Stimulated activated CD4-positive, alpha-beta T cell treated with anti-CD3 and anti-CD28 coated beads, TNF-alpha, amount 100 ng/mL, for 48 hours (primary cell): ENCODE measurements around the gene TMED10.

Experiments used
- DNase-seq, 3 donors: peaks; one replicate each; pipeline ENCODE4 v3.0.0-alpha.2; 2020; ENCODE audit warnings: low read depth in 3 of 3

The TMED10 gene

DNA sequence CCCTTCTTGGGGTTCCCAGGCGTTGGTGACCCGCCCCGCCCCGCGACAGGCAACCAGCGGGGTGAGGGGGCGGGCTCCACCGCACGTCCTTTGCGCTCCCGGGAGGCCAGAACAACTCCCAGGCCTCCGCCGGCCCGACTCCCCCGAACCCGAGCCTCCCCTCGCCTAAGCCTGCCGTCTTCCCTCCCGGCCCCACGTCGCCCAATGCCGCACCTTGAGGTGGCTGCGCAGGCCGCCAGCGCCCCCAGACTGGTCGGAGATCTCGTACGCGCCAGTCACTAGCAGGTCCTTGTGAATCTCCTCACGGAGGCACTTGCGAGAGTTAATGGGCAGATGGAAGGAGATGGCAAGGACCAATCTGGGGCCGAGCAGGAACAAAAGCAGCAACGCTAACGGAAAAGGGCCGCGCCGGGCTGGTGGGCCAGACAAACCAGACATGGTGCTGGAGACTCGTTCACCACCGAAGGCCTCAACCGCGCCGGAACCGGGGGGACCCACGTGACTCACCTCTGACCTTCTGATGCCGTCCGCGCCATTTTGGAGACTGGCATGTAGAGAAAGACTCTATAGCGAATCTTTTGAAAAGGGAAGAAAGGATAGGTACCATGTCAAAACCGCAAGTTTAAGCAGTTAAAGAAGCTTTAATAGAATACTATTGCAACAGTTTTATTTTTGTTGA lies at the start of gene TMED10:
TMED10 (minus strand) TSS at position 471 of the 679 bp plus-strand sequence; CDS start at position 438, 33 bp downstream.
- peak; percentile 82 to 86 (median 86) for DNase-seq

GRCh38 chr14:75224561-75224960 lies 48.1 kb upstream of the TMED10 start:
- DNase-seq = no peak

DNA sequence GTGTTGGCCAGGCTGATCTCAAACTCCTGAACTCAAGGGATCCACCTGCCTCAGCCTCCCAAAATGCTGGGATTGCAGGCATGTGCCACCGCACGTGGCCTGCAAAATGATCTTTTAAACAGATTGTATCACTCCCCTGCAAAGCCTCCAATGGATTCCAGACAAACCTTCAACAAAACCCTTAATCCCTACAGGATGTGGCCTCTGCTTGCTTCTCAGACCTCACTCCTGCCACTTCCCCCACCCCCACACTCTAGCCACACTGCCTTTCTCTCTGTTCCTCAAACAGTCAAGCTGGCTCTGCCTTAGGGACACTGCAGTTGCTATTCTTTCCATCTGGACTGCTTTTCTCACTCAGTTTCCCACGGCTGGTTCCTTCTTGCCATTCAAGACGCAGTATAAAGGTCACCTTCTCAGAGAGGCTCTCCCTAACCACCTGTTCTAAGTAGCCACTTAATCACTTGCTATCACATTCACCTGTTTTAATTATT lies 47.3 kb upstream of the TMED10 start:
- no peak for DNase-seq

DNA sequence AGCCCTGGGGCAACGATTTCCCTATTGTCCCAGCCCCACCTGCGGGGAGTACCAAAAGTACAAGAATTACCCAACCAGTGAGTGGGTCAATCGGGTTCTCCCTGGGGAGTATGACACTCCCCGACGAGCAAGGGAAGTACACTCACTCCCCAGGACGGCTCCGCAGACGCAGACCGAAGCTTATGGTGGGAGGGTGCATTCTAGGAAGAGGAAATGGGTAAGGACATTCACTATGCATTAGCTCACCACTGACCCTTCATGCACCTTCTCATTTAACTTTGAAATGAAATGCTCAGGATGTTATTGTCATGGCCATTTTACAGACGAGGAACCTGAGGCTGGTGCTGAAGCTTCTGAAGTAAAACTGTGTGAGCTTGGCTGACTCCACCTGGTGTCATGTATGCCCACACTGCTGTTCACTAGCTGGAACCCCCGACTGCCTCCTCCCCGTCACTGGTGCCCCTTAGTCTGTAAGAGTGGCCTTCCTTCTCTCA lies 45.8 kb upstream of the TMED10 start:
- no peak for DNase-seq

GRCh38 chr14:75221797-75222196 lies 45.4 kb upstream of the TMED10 start:
- DNase-seq = no peak

GRCh38 chr14:75220156-75220555 lies 43.7 kb upstream of the TMED10 start:
- no peak for DNase-seq

DNA sequence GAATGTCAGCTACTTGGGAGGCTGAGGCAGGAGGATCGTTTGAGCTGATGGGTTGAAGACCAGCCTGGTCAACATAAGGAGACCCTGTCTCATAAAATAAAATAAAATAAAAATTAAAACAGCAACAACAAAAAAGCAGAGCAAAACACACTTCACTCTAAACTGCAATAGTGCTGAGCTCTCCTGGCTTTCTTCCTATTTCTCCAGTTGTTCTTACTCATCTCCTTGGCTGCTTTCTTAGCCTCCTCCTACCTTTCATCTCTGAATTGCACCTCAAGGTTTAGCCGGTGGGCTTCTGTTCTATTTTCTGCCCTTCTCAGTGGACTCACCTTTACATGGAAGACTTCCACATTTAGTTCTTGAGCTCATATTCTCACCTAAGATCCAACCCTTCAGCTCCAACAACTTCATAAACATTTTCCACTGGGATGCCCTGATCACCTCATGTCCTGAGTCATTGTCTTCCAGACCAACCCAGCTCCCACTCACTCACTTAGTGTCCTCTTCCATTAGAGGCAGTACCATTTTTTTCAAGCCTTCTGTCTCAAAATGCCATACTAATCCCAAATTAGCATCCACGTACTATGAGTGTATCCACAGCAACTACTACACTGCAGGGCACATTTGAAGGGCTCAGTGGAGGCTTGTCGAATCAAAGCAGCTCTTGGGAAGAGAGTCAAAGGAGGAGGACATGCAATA lies 41.2 kb upstream of the TMED10 start:
- no peak for DNase-seq

DNA sequence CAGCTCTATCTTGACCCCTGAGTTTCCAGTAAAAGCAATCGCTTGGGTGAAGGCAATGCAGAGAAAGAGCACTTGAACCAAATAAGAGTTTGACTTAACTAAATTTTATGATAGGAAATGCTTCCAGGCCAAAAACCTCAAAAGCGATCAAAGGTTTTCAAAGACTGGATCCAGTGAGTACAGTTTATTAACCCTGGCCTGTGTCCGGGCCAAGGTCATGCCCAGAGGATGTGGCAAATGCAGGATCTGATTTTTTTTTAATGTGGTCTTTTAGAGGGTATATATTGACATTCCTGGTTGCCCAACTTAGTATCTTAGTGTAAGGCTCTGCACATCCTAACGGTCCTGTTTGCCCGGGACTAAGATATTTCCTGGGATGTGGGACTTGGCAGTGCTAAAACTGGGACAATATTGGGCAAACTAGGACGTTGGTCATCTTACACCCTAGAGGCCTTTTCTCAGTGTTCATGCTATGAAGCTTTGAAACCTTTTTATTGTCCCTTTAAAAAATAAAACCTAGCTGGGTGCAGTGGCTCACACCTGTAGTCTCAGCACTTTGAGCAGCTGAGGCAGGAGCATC lies 40.1 kb upstream of the TMED10 start:
- no peak for DNase-seq

DNA sequence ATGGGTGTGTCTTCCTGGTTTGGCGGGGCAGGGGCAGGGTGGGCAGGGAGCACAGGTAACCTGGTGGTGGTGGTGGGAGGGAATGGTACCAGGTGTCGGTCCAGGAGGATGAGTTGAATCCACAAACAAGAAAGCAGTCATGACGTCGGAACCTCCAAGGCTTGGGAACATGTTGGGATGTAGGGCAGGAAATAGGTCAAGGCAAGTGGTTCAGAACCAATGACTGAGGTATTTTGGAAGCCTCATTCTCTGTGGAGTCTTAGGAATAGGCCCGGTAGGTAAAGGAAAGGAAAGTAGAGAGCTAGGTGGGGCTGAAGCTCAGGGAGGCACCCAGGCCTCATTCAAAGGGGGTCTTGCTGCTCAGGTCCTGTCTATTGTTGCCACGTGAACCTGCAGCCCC lies 39.1 kb upstream of the TMED10 start:
- DNase-seq = no peak

DNA sequence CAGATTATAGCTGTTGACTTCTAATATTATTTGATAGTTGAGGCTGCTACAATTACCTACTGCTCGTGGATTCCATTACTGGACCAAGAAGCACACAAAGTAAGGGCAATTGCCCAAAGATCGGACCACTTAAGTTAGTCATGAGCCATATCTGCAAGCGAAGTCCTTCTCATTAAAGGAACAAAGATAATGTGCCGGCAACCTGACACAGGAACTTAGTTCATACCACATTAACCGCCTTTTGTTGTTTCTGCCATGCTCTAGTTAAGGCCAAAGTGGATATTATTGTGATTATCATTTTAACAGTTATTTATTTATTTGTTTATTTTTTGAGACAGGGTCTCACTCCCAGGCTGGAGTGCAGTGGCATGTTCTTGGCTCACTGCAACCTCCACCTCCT lies 38.1 kb upstream of the TMED10 start:
- DNase-seq = no peak

DNA sequence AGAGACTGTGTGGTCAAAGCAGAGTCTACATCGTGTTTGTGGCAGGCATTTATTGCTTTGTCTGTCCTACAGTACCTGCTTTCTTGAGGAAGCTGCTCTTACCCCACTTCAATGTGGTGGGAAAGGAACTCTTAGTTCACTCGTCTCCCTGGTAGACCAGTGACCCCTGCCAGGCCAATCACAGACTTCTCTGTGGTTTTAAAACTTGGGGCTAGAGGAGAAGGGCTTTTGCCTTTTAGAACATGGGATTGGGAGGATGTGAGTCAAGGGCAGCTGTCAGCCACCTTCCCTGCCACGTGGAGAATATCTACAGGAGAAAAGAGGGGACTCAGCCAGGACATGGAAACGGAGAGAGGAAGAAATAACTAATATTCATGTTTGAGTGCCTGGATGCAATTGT lies 36.8 kb upstream of the TMED10 start:
- no peak for DNase-seq

DNA sequence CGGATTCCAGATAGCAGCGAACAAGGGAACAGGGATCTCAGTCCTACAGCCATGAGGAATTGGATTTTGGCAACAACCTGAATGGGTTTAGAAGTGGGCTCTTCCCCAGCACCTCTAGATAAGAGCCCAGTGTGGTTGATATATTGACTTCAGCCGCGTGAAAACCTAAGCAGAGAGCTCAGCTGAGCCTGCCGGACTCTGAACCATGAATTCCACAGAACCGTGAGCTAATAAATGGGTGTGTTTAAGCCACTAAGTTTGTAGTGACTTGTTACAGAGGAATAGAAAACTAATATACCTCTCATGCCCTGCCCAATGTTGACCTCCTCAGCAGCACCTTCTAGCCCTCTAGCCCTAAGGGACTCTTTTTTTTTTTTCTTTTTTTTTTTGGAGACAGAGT lies 32.4 kb upstream of the TMED10 start:
- DNase-seq = no peak

DNA sequence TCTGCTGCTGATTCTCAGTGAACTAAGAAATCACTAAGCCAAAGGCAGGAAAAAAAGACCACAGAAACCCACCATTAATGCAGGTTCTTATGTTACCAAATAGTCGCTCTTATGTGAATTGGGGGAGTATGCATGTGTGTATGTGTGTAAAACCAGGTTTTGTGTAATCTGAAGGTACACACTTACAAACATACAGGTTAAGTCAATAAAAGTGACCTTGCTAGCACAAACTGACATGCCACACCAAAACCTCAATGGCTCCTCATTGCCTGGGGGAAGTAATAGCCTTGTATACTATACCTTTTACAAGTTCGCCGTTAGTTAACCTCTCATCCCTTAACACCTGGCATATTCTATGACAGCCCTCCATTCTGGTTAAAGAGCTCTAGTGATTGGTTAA lies 29.8 kb upstream of the TMED10 start:
- no peak for DNase-seq

DNA sequence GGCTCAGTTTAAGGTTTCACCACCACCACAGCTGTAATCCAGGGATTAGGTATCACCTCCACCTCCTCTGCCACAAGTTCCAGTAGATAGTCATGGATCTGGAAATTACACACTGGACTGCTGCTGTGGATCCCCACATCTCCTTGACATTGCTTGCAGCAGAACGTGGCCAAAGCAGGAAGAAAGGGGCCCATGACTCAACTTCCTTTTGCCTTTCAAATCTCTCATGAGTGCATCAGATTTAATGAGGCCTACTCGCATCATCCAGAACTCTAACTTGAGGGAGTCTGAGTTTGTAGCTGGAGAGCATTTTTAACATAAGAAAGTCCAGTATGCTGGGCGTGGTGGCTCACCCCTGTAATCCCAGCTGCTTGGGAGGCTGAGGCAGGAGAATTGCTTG lies 29.2 kb upstream of the TMED10 start:
- DNase-seq = no peak

DNA sequence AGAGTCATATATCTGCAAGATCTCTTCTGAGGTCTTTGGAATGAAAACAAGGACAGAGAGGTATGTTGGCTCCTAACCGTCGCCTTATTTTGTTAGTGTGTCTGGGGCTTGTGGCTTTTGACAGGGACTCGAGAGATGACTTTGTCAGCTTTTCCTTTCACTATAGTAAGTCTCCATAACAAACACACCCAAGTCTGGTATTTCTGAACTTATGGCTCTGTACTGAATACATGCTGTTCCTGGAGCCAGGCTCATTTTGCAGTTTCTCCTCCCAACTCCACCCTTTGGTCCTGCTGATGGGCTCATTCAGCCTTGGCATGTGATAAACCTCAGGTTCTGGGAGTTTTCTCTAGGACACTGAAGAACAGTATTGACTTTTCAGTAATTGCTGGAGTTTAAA lies 27.7 kb upstream of the TMED10 start:
- no peak for DNase-seq

- DNase-seq = no peak
These were observed 26.2 kb upstream of the TMED10 start for GRCh38 chr14:75202657-75203056.

DNA sequence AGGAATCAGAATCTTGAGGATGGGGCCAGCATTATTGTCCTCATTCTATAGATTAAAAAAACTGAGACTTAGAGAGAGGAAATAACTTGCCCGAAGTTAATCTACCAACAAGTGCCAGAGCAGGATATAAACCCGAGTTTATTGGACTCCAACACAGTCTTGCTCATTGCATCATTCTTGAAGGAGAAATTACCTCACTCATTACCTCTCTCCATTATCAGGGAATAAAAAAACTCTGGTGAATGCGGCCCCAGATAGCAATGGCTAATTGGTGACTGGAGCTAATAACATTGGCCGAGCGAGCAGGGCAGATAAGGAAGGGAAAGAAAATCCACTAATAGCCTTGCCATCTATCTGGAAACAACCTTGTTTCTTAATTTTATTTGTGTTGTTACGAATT lies 24.7 kb upstream of the TMED10 start:
- DNase-seq = no peak

GRCh38 chr14:75200451-75200850 lies 24.0 kb upstream of the TMED10 start:
- DNase-seq = no peak

DNA sequence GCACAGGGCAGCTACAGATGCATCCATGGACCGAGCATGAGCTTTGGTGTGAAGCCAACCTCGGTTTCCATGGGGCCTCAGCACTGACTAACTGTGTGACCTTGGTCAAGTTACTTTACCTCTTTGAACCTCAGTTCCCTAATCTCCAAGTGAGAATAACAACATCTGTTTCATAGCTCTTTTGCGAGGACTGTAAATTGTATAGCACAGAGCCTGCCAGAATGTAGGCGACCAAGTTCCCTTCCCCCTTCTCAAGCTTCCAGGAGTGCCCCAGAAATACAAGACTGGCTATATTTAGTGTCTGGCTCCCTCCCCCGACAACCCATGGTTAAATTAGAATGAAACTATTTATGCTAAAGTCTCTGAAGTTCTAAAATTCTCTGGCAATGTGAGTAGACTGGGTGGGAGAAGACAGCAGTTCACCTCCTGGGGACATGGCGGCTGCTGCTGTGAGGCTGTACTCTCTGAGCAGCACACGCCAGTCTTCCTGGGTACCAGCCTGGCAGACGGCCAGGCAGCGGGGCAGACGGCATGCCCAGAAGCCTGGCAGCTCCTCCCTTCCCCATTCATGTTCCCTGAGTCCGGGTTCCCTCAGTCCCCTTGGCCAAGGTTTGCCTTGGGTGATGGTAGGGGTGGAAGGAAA lies 22.0 kb upstream of the TMED10 start:
- no peak for DNase-seq

DNA sequence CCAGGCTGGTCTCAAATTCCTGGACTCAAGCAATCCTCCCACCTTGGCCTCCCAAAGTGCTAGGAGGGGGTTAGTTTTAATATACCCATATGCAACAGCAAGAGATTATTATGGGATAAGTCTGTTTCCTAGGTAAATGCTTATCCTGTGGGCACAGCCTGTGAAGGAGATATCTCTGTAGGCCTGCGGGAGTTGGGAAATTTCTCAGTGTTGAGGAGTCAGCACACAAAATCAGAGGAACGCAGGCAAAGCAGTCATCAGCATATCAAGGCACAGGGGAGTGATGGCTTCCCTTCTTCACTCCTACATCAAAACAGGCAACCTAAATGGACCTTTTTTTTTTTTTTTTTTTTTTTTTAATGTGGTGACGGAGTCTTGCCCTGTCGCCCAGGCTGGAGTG lies 20.9 kb upstream of the TMED10 start:
- DNase-seq = no peak

DNA sequence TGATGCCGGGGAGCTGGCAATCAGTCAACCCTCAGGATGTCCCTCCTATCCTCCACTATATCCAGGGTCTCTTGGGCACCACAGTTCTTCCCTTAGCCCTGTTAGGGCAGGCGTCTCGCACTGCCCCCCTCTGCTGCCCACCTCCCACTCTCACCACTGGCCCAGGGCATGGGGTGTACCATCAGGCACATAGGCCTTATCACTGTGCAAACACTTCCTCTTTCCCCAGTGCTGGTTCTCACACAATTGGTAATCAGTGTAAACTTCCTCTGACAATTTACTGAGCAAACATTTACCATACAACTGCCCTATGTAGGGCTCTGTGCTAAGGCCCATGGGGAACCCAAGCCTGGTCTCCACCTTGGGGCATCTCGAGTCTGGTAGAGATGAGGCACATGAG lies 20.1 kb upstream of the TMED10 start:
- no peak for DNase-seq

DNA sequence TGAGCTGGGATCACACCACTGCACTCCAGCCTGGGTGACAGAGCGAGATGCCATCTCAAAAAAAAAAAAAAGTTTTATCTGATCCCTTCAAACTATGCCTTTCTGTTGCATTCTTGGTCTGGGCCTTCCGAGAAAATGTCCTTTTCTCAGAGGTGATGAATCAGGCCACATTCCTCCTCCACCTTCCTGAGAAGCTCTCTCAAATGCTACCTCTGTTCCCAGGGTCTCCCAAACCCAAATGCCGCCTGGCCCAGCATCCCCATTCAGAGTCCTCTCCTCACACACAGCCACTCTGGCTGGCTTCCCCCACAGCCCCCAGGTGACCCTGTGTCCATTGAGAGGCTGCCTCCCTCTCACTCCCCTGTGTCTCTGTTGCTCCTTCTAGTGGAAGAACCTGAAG lies 19.7 kb upstream of the TMED10 start:
- no peak for DNase-seq
